DND-41 (cell line): ENCODE results near the gene RASD1.

Experiments
- ATAC-seq: fragments of 200-7000 bp; cut with Tn5 transposase; 3 replicates; pipeline ENCODE4 v1.9.1; 2021; ENCODE audit warnings: low read depth; ENCODE audit not compliant: insufficient read depth
- DNase-seq: peaks from one replicate; pipeline ENCODE4 v3.0.0-alpha.2; 2020
- H2AFZ ChIP-seq: 2 replicates; pipeline ENCODE4 v1.6.0; 2012; ENCODE audit warnings: low read depth, low read length
- H3K27ac ChIP-seq: 2 replicates; pipeline ENCODE4 v1.5.1; 2012; ENCODE audit warnings: low read length, inconsistent platforms
- H3K27me3 ChIP-seq: fragments of 200-600 bp; sonication (generic); 2 replicates; pipeline ENCODE4 v1.6.0; 2012; ENCODE audit warnings: low read length, mild to moderate bottlenecking, inconsistent platforms; ENCODE audit not compliant: insufficient read depth, poor library complexity
- H3K36me3 ChIP-seq: 2 replicates; pipeline ENCODE4 v1.5.1; 2012; ENCODE audit warnings: low read length, inconsistent platforms; ENCODE audit not compliant: insufficient read depth
- H3K4me1 ChIP-seq: 2 replicates; pipeline ENCODE4 v1.5.1; 2012; ENCODE audit warnings: mild to moderate bottlenecking, low read length; ENCODE audit not compliant: insufficient read depth
- H3K4me2 ChIP-seq: 2 replicates; pipeline ENCODE4 v1.6.0; 2012; ENCODE audit warnings: mild to moderate bottlenecking, moderate library complexity, low read length, inconsistent platforms; ENCODE audit not compliant: insufficient read depth
- H3K4me3 ChIP-seq, 2 experiments: fragments of 200-600 bp in 1 of 2; shearing (Covaris generic) in 1 of 2; 2 replicates each; pipeline ENCODE4 v1.5.1; 2012 to 2016; ENCODE audit warnings: inconsistent platforms in 2 of 2, low read length in 2 of 2, mild to moderate bottlenecking in 2 of 2, low read depth in 1 of 2, moderate library complexity in 1 of 2
- H3K79me2 ChIP-seq: 2 replicates; pipeline ENCODE4 v1.6.0; 2012; ENCODE audit warnings: low read length, inconsistent platforms; ENCODE audit not compliant: insufficient read depth
- H3K9ac ChIP-seq: 2 replicates; pipeline ENCODE4 v1.6.0; 2012; ENCODE audit warnings: low read depth, mild to moderate bottlenecking, inconsistent platforms, low read length, moderate library complexity
- H3K9me3 ChIP-seq: 2 replicates; pipeline ENCODE4 v1.5.1; 2012; ENCODE audit warnings: low read length, moderate library complexity, mild to moderate bottlenecking, inconsistent platforms; ENCODE audit not compliant: insufficient read depth, severe bottlenecking
- H4K20me1 ChIP-seq: 2 replicates; pipeline ENCODE4 v1.6.0; 2012; ENCODE audit warnings: low read length; ENCODE audit not compliant: insufficient read depth
- EZH2 ChIP-seq: IDR thresholded peaks from 3 replicates; pipeline ENCODE4 v1.6.1; 2012; ENCODE audit warnings: borderline replicate concordance, low read depth, mild to moderate bottlenecking, moderate library complexity, low read length, inconsistent platforms; ENCODE audit not compliant: severe bottlenecking
- TF ChIP-seq, protein P1 (sequence below): IDR thresholded peaks from 2 replicates; pipeline ENCODE4 v1.5.1; 2012; ENCODE audit warnings: borderline replicate concordance, low read length, moderate library complexity, mild to moderate bottlenecking; ENCODE audit not compliant: poor library complexity, severe bottlenecking; ENCODE audit errors: extremely low read depth

The RASD1 gene

DNA sequence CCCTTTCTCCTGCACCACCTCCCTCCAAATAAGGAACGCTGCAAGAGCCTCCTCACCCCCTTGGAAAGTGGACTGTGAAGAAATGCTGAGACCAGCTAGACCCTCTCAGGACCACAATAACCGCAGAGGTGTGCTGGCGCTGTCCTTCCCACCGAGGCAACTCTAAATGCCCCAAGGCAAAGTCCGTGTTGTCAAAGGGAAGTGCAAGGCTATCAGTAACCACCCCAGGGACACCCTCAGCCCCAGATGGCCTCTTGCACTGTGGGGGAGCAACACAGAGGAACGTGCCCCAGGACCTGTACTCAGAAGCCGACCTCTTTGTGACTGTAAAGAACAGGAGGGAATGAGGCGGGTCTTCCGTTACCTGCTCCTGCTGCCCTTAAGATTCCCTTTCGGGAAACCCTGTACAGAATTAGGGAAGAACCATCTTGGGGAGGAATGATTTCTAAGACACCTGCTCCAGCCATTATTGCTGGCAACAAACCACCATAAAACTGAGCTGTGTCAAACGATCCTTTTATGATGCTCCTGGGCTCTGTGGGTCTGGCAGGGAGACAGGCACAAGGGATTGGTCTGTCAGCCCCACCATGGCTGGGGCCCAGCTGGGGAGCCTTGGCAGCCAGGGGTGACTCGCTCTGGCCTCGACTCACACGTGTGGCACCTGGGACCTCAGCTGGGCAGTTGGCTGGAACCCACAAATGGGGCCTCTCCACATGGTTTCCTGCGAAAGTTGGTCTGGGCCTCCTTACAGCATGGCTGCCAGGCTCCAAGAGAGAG lies 34.0 kb downstream of the RASD1 start:
- Histone ChIP-seq H3K36me3 (no peaks in the 10 kb centered on the region), H2AFZ (no peak overlapping the region), H3K27me3 (no peaks in the 10 kb centered on the region), H3K9me3 (peaks cover 6% of the 10 kb centered on the region), H3K27ac (no peak overlapping the region), H3K9ac (no peak overlapping the region), H3K79me2 (no peaks in the 10 kb centered on the region), H3K4me1 (no peaks in the 10 kb centered on the region), H4K20me1 (no peaks in the 10 kb centered on the region), H3K4me2 (no peak overlapping the region), H3K4me3 (no peak overlapping the region)
- DNase-seq (no peak), ATAC-seq (no peak)
- no peak for TF ChIP-seq EZH2
- TF ChIP-seq, protein P1, sequence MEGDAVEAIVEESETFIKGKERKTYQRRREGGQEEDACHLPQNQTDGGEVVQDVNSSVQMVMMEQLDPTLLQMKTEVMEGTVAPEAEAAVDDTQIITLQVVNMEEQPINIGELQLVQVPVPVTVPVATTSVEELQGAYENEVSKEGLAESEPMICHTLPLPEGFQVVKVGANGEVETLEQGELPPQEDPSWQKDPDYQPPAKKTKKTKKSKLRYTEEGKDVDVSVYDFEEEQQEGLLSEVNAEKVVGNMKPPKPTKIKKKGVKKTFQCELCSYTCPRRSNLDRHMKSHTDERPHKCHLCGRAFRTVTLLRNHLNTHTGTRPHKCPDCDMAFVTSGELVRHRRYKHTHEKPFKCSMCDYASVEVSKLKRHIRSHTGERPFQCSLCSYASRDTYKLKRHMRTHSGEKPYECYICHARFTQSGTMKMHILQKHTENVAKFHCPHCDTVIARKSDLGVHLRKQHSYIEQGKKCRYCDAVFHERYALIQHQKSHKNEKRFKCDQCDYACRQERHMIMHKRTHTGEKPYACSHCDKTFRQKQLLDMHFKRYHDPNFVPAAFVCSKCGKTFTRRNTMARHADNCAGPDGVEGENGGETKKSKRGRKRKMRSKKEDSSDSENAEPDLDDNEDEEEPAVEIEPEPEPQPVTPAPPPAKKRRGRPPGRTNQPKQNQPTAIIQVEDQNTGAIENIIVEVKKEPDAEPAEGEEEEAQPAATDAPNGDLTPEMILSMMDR = no peak

DNA sequence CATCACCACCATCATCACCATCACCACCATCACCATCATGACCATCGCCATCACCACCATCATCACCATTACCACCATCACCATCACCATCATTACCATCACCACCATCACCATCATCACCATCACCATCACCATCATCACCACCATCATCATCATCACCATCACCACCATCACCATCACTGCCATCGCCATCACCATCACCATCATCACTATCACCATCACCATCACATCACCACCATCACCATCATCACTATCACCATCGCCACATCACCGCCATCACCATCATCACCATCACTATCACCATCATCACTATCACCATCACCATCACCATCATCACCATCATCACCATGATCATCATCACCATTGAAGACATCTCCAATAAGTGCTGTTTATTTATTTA lies 36.2 kb downstream of the RASD1 start:
- no peaks in the 10 kb centered on the region for H4K20me1 ChIP-seq
- DNase-seq = no peak
- no peak overlapping the region for H2AFZ ChIP-seq
- peaks cover 6% of the 10 kb centered on the region for H3K9me3 ChIP-seq
- H3K9ac ChIP-seq = no peak overlapping the region
- H3K4me3 ChIP-seq = no peak overlapping the region
- no peak overlapping the region for H3K27ac ChIP-seq
- no peaks in the 10 kb centered on the region for H3K79me2 ChIP-seq
- TF ChIP-seq, protein P1 = no peak
- TF ChIP-seq EZH2 = no peak
- H3K4me1 ChIP-seq = no peaks in the 10 kb centered on the region
- H3K36me3 ChIP-seq = no peaks in the 10 kb centered on the region
- ATAC-seq = no peak
- no peak overlapping the region for H3K4me2 ChIP-seq
- H3K27me3 ChIP-seq = no peaks in the 10 kb centered on the region

DNA sequence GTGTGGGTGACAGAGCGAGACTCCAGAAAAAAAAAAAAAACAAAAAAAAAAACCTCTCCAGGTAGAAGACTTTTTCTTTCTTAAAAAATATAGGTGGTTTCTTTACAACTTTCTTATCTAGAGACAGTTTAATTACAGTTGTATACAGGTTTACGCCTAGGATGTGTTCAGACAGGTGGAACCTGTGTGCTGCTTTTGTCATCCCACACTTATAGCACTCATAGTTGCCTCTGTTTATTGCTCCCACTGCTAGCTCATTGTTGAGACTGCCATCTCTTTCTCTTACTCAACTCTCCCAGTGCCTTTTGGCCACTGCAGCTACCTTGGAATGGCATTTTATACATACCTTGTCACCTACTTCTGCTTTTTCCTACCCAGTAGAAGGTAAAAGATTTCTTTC lies 38.5 kb downstream of the RASD1 start:
- no peaks in the 10 kb centered on the region for H3K27me3 ChIP-seq
- H3K9me3 ChIP-seq = peaks cover 6% of the 10 kb centered on the region
- H4K20me1 ChIP-seq = no peaks in the 10 kb centered on the region
- H3K4me3 ChIP-seq = no peak overlapping the region
- no peak overlapping the region for H3K9ac ChIP-seq
- ATAC-seq (no peak), DNase-seq (no peak)
- no peaks in the 10 kb centered on the region for H3K79me2 ChIP-seq
- no peaks in the 10 kb centered on the region for H3K36me3 ChIP-seq
- no peak overlapping the region for H3K27ac ChIP-seq
- H3K4me2 ChIP-seq = no peak overlapping the region
- TF ChIP-seq, protein P1 = no peak
- TF ChIP-seq EZH2 = no peak
- H3K4me1 ChIP-seq = no peaks in the 10 kb centered on the region
- H2AFZ ChIP-seq = no peak overlapping the region

DNA sequence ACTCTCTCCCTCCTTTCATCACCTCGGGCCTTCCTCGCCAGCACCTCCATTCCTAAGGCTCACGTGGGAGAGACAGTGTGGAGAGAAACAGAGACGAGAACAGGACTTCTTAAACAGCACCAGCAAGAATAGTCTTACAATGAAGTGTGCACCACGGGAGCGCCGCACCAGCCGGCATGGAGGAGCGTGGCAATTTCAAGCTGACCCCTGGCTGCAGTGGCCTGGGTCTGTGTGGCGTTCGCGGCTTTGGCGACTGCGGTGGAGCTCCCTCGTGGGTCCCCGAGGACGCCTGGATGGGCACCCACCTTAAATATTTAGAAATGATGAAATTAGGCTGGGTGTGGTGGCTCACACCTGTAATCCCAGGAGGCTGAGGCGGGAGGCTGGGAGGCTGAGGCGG lies 39.9 kb downstream of the RASD1 start:
- no peak for ATAC-seq
- no peaks in the 10 kb centered on the region for H3K27me3 ChIP-seq
- H3K9me3 ChIP-seq = peaks cover 6% of the 10 kb centered on the region

More for the DNA sequence above, 39.9 kb downstream of the RASD1 start:
- DNase-seq = no peak
- no peak overlapping the region for H3K27ac ChIP-seq
- no peak overlapping the region for H3K9ac ChIP-seq
- TF ChIP-seq, protein P1 = no peak
- TF ChIP-seq EZH2 = no peak
- H4K20me1 ChIP-seq = no peaks in the 10 kb centered on the region
- no peaks in the 10 kb centered on the region for H3K36me3 ChIP-seq
- no peak overlapping the region for H3K4me2 ChIP-seq
- no peak overlapping the region for H3K4me3 ChIP-seq
- H3K4me1 ChIP-seq = no peaks in the 10 kb centered on the region
- H2AFZ ChIP-seq = no peak overlapping the region
- no peaks in the 10 kb centered on the region for H3K79me2 ChIP-seq
